BLaER1 (cell line): ENCODE results near the gene CCR1.

Source experiments
- H3K27ac ChIP-seq: shearing (Covaris generic); formaldehyde crosslinking; 2 replicates; pipeline ENCODE4 v1.8.1; 2022
- H3K27me3 ChIP-seq: shearing (Covaris generic); formaldehyde crosslinking; 2 replicates; pipeline ENCODE4 v1.8.1; 2022
- H3K36me3 ChIP-seq: shearing (Covaris generic); formaldehyde crosslinking; 2 replicates; pipeline ENCODE4 v1.8.1; 2022
- H3K4me1 ChIP-seq: shearing (Covaris generic); formaldehyde crosslinking; 2 replicates; pipeline ENCODE4 v1.8.1; 2022
- H3K4me2 ChIP-seq: shearing (Covaris generic); formaldehyde crosslinking; 2 replicates; pipeline ENCODE4 v1.8.1; 2022
- H3K4me3 ChIP-seq: shearing (Covaris generic); formaldehyde crosslinking; 2 replicates; pipeline ENCODE4 v1.8.1; 2022
- H3K9ac ChIP-seq: shearing (Covaris generic); formaldehyde crosslinking; 2 replicates; pipeline ENCODE4 v1.8.1; 2022
- H3K9me3 ChIP-seq: shearing (Covaris generic); formaldehyde crosslinking; 2 replicates; pipeline ENCODE4 v1.8.1; 2022
- H4K20me1 ChIP-seq: shearing (Covaris generic); formaldehyde crosslinking; 2 replicates; pipeline ENCODE4 v1.8.1; 2022
- Cebpa-rat ChIP-seq: shearing (Covaris generic); IDR thresholded peaks from 2 replicates; pipeline ENCODE4 v1.8.1; 2022

The CCR1 gene

GRCh38 chr3:46233194-46233593 lies 25.1 kb upstream of the CCR1 start:
- TF ChIP-seq Cebpa-rat = no peak
- H3K4me2 ChIP-seq = no peak overlapping the region

GRCh38 chr3:46231323-46231722 lies 23.2 kb upstream of the CCR1 start:
- Histone ChIP-seq H3K9ac (no peak overlapping the region), H3K36me3 (no peaks in the 10 kb centered on the region), H4K20me1 (no peaks in the 10 kb centered on the region), H3K4me1 (peaks cover 11% of the 10 kb centered on the region), H3K27ac (no peak overlapping the region), H3K27me3 (no peaks in the 10 kb centered on the region), H3K4me3 (no peak overlapping the region), H3K4me2 (no peak overlapping the region), H3K9me3 (0 out of 2 replicates have a peak, but pooled peaks cover 5% of the 10 kb centered on the region)
- no peak for TF ChIP-seq Cebpa-rat

More at GRCh38 chr3:46233194-46233593, 25.1 kb upstream of the CCR1 start:
- Histone ChIP-seq H3K27ac (no peak overlapping the region), H3K36me3 (no peaks in the 10 kb centered on the region), H4K20me1 (no peaks in the 10 kb centered on the region), H3K4me3 (no peak overlapping the region), H3K9me3 (no peaks in the 10 kb centered on the region), H3K9ac (no peak overlapping the region), H3K4me1 (peaks cover 8% of the 10 kb centered on the region), H3K27me3 (no peaks in the 10 kb centered on the region)

GRCh38 chr3:46228260-46229242 lies 20.4 kb upstream of the CCR1 start:
- no peak overlapping the region for H3K4me2 ChIP-seq
- no peak for TF ChIP-seq Cebpa-rat

GRCh38 chr3:46222435-46223161 lies 14.5 kb upstream of the CCR1 start:
- no peak overlapping the region for H3K4me3 ChIP-seq
- H3K4me1 ChIP-seq = peaks cover 26% of the 10 kb centered on the region
- no peaks in the 10 kb centered on the region for H3K36me3 ChIP-seq
- peak overlapping the region; percentile 61 for H3K4me2 ChIP-seq
- H4K20me1 ChIP-seq = no peaks in the 10 kb centered on the region
- no peak overlapping the region for H3K9ac ChIP-seq
- no peaks in the 10 kb centered on the region for H3K27me3 ChIP-seq
- H3K9me3 ChIP-seq = 0 out of 2 replicates have a peak, but pooled peaks cover 10% of the 10 kb centered on the region
- H3K27ac ChIP-seq = peak overlapping the region; percentile 29; the same call in 1 of the 2 replicates
- no peak for TF ChIP-seq Cebpa-rat

More at GRCh38 chr3:46228260-46229242, 20.4 kb upstream of the CCR1 start:
- H4K20me1 ChIP-seq = no peaks in the 10 kb centered on the region
- no peak overlapping the region for H3K4me3 ChIP-seq
- 0 out of 2 replicates have a peak, but pooled peaks cover 7% of the 10 kb centered on the region for H3K9me3 ChIP-seq
- H3K27me3 ChIP-seq = no peaks in the 10 kb centered on the region
- H3K27ac ChIP-seq = no peak overlapping the region
- H3K4me1 ChIP-seq = peaks cover 8% of the 10 kb centered on the region; the same call in 1 of the 2 replicates
- no peaks in the 10 kb centered on the region for H3K36me3 ChIP-seq
- H3K9ac ChIP-seq = no peak overlapping the region

GRCh38 chr3:46221938-46222337 lies 13.8 kb upstream of the CCR1 start:
- no peak overlapping the region for H3K4me3 ChIP-seq
- peak overlapping the region; percentile 35; the same call in 1 of the 2 replicates for H3K9ac ChIP-seq

GRCh38 chr3:46221391-46221790 lies 13.3 kb upstream of the CCR1 start:
- H3K4me2 ChIP-seq = peak overlapping the region; percentile 61
- H3K4me1 ChIP-seq = peaks cover 25% of the 10 kb centered on the region
- peak overlapping the region; percentile 29; the same call in 1 of the 2 replicates for H3K27ac ChIP-seq
- no peaks in the 10 kb centered on the region for H3K36me3 ChIP-seq
- H3K9me3 ChIP-seq = 0 out of 2 replicates have a peak, but pooled peaks cover 5% of the 10 kb centered on the region
- H3K27me3 ChIP-seq = no peaks in the 10 kb centered on the region
- no peak overlapping the region for H3K4me3 ChIP-seq
- no peak for TF ChIP-seq Cebpa-rat
- no peaks in the 10 kb centered on the region for H4K20me1 ChIP-seq
- peak overlapping the region; percentile 35; the same call in 1 of the 2 replicates for H3K9ac ChIP-seq

More at GRCh38 chr3:46221938-46222337, 13.8 kb upstream of the CCR1 start:
- H4K20me1 ChIP-seq = no peaks in the 10 kb centered on the region
- H3K36me3 ChIP-seq = no peaks in the 10 kb centered on the region
- H3K4me2 ChIP-seq = peak overlapping the region; percentile 61
- peaks cover 25% of the 10 kb centered on the region for H3K4me1 ChIP-seq
- 0 out of 2 replicates have a peak, but pooled peaks cover 10% of the 10 kb centered on the region for H3K9me3 ChIP-seq
- no peak for TF ChIP-seq Cebpa-rat
- no peaks in the 10 kb centered on the region for H3K27me3 ChIP-seq
- H3K27ac ChIP-seq = peak overlapping the region; percentile 29; the same call in 1 of the 2 replicates

- Histone ChIP-seq H3K36me3 (no peaks in the 10 kb centered on the region), H3K4me3 (no peak overlapping the region), H3K27ac (no peak overlapping the region), H3K4me2 (no peak overlapping the region), H4K20me1 (no peaks in the 10 kb centered on the region), H3K4me1 (peaks cover 31% of the 10 kb centered on the region), H3K27me3 (no peaks in the 10 kb centered on the region), H3K9ac (no peak overlapping the region), H3K9me3 (0 out of 2 replicates have a peak, but pooled peaks cover 3% of the 10 kb centered on the region)
- no peak for TF ChIP-seq Cebpa-rat
These were observed 10.1 kb upstream of the CCR1 start for GRCh38 chr3:46218196-46218709.

GRCh38 chr3:46215810-46216414 lies 7.8 kb upstream of the CCR1 start:
- H3K4me2 ChIP-seq = no peak overlapping the region
- H3K9ac ChIP-seq = no peak overlapping the region
- H3K4me1 ChIP-seq = peaks cover 16% of the 10 kb centered on the region
- no peaks in the 10 kb centered on the region for H3K36me3 ChIP-seq
- H3K27ac ChIP-seq = no peak overlapping the region
- H3K27me3 ChIP-seq = no peaks in the 10 kb centered on the region
- H4K20me1 ChIP-seq = no peaks in the 10 kb centered on the region
- 0 out of 2 replicates have a peak, but pooled peaks cover 3% of the 10 kb centered on the region for H3K9me3 ChIP-seq
- H3K4me3 ChIP-seq = no peak overlapping the region
- TF ChIP-seq Cebpa-rat = no peak

- no peak overlapping the region for H3K9ac ChIP-seq
- H3K27ac ChIP-seq = no peak overlapping the region
- H3K27me3 ChIP-seq = no peaks in the 10 kb centered on the region
- H3K4me1 ChIP-seq = peaks cover 13% of the 10 kb centered on the region
- no peak overlapping the region for H3K4me3 ChIP-seq
- no peak for TF ChIP-seq Cebpa-rat
- H4K20me1 ChIP-seq = no peaks in the 10 kb centered on the region
- no peaks in the 10 kb centered on the region for H3K36me3 ChIP-seq
- no peak overlapping the region for H3K4me2 ChIP-seq
- no peaks in the 10 kb centered on the region for H3K9me3 ChIP-seq
These were observed 6.7 kb upstream of the CCR1 start for GRCh38 chr3:46214751-46215352.
